ENCODE data around the gene RUBCNL.

The RUBCNL gene

DNA sequence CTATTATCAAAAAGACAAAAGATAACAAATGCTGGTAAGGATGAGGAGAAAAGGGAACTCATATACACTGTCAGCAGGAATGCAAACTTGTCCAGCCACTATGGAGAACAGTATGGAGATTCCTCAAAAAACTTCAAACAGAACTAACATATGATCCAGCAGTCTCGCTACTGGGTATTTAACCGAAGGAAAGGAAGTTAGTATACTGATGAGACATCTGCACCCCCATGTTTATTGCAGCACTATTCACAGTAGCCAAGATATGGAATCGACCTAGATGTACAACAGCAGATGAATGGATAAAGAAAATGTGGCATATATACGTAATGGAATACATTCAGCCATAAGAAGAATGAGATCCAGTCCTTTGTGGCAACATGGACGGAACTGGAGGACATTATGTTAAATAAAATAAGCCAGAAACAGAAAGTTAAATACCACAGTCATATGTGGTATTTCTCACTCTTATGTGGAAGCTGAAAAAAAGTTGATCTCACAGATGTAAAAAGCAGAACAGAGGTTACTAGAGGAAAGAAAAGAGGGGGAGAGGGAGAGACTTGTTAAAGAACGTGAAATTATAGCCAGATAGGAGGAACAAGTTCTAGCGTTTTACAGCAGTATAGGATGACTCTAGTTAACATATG is 83.2 kb downstream of the RUBCNL start:
- DNase-seq, result peak; percentile 48

DNA sequence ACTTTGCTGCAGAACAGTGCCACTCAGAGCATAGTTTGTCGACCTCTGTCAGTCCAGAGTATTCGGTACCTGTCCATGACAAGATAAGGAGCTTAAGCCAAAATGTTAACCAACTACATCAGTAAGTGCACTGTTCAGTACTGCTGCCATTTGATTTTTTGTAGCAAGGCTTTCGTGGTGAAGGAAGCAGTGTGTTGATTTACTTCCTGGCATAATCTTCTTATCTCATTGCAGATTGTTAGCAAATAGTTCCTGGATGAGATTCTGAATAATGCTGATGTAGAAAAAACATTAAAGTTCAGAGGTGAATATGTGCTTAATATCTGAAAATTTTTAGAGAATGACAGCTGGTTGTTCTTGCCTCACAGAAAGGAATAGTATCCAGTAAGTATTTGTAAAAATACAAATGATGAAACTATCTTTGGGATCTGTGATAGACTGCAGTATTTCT is 89.7 kb downstream of the RUBCNL start:
- peak; percentile 67 for DNase-seq

- DNase-seq, result peak; percentile 67
Observed at GRCh38 chr13:46296921-46297320, 90.1 kb downstream of the RUBCNL start.

- peak; percentile 78 for DNase-seq
Observed at GRCh38 chr13:46296115-46296822, 90.8 kb downstream of the RUBCNL start.

GRCh38 chr13:46295491-46296114 is 91.4 kb downstream of the RUBCNL start:
- peak; percentile 78 for DNase-seq

GRCh38 chr13:46293436-46293835 is 93.6 kb downstream of the RUBCNL start:
- DNase-seq, result no peak

All from OCI-M1 (cell line).